ENCODE data around the gene LGALS7. TPM values are rescaled to one million over a fixed set of nuclear protein-coding genes. Genes with fewer than 3 reads are reported as not detected.
"Not testable (repeated sequence)": the region's sequence is repeated elsewhere in the genome, so short reads cannot be mapped to it uniquely, and the experiment has no call there.

The LGALS7 gene
- polyA plus RNA-seq: under 1 TPM in 1 of 3 donors, not detected in 2; 0.94 TPM

DNA sequence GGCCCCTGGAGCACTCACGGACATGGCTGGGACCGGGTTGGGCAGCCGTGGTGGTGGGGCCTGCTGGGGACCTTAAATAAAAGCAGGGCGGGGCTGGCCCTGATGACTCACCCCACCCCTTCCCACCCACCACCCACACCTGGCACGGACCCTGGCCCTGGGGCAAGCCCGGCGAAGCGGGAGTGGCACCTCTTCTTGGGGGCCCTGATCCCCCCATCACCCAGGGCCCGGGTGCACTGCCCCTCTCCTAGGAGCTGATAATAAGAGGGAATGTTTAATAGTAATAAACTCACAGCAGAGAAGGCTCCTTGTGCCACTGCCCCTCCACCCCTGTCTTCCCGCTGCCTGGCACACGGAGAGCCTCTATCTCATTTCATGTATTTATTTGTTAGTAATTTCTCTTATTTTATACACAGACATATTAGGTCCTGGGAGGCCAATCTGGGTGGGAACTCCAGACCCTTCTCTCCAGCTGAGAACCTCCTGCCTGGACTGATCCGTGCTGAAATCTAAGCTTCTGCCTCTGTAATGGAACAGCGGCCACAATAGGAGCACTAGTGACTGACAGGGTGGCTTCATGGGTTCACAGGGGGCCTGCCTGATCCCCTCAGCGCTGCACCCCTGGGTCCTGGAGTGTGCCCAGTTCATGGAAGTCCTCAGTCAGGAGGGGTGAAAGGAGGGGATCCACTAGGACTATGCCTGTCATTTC, at the start of gene LGALS7:
Gene LGALS7 (minus strand): TSS at position 49 of the 709 bp plus-strand sequence. CDS start 25 bp downstream, at position 24.
- WGBS, 3 donors: 82 to 88% (median 84%) methylated on average over 9 to 10 of the region's 14 CpGs
- no peak within 1 kb of the TSS for H3K27ac ChIP-seq (ENCODE audit: low read depth, low read length)

DNA sequence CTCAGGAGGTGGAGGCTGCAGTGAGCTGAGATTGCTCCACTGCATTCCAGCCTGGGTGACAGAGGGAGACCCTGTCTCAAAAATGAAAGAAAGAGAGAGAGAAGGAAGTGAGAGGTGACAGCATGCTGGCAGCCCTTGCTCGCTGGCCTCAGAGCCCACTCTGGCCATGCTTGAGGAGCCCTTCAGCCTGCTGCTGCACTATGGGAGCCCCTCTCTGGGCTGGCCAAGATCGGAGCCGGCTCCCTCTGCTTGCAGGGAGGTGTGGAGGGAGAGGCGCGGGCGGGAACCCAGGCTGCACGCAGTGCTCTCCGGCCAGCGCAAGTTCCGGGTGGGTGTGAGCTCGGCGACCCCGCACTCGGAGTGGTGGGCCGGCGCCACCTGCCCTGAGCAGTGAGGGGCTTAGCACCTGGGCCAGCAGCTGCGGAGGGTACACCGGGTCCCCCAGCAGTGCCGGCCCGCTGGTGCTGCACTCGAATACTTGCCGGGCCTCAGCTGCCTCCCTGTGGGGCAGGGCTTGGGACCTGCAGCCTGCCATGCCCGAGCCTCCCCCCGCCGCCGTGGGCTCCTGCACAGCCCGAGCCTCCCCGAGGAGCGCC, 48.0 kb upstream of the LGALS7 start:
- WGBS, 3 donors: 97 to 98% (median 98%) methylated on average over 28 to 29 of the region's 29 CpGs
- not testable (repeated sequence) for H3K27ac ChIP-seq (ENCODE audit: low read depth, low read length)

GRCh38 chr19:38819231-38819920, 46.1 kb upstream of the LGALS7 start:
- 69 to 90% (median 83%) methylated on average over 13 of the region's 13 CpGs for WGBS, 3 donors
- no peak overlapping the region for H3K27ac ChIP-seq (ENCODE audit: low read depth, low read length)

DNA sequence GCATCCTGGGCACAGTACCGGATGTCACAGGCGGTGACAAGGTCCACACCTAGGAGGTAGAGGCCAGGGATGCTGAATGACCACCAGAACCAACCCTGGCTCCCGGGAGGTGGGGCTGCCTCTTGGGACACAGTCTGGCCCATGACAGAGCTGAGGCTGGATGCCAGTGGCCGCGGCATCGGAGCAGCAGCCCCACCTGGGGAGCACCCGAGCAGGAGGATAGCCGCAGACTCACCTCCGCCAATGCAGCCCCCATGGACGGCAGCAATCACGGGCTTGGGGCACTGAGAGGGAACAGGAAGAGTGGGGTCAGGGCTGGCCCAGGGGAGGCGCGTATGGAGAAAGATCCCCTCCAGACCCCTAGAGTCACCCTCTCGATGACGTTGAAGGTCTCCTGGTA, 43.8 kb upstream of the LGALS7 start:
- 93 to 95% (median 94%) methylated on average over 15 of the region's 15 CpGs for WGBS, 3 donors
- no peak overlapping the region for H3K27ac ChIP-seq (ENCODE audit: low read depth, low read length)

- 87 to 96% (median 95%) methylated on average over 17 to 18 of the region's 18 CpGs for WGBS, 3 donors
- no peak overlapping the region for H3K27ac ChIP-seq (ENCODE audit: low read depth, low read length)
Measured at GRCh38 chr19:38816131-38816750, 42.9 kb upstream of the LGALS7 start.

DNA sequence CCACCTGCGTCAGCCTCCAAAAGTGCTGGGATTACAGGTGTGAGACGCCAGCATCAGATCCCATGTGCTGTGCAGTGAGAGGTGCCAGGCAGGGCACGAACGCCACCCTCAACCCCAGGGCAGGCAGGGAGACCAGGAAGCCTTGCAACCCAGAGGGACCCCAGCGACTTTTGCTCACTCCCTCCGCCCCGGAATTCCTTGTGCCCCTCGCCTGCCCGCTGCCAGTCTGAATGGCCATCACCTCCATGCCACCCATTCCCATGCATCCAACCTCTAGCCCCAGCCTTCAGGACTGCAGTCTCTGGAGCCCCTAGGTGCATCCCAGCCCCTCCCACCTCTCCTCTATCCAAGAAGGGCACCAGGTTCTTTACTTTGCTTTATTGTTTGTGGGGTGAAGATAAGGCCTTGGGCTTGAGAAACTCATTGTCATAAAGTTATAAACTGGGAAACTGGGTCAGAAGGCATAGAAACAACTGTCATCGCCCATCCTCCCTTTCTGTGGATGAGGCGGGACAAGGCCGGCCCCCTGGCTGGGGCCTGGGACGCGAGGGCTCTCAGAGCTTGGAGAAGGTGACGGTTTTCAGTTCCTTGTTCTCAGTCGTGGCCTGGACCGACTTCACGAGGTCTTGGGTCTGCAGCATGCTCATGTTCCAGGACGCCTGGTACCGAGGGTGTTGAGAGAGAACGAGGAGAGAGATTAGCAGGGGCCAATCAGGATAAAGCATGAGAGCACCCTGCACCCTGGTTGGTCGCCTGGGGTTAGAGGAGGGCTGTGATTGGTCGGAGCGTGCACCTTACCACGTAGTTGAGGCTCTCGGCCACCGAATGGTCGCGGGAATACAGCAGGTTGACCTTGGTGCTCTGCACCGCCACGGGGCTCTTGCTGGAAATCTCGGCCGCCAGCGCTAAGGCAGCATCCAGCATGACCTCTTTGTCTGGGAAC, 42.0 kb upstream of the LGALS7 start:
- no peak overlapping the region for H3K27ac ChIP-seq (ENCODE audit: low read depth, low read length)

GRCh38 chr19:38813932-38814331, 40.6 kb upstream of the LGALS7 start:
- H3K27ac ChIP-seq (ENCODE audit: low read depth, low read length): not testable (repeated sequence)

More for the DNA sequence above, 42.0 kb upstream of the LGALS7 start:
- 90 to 93% (median 91%) methylated on average over 34 of the region's 34 CpGs for WGBS, 3 donors

GRCh38 chr19:38813323-38813722, 40.0 kb upstream of the LGALS7 start:
- WGBS, 3 donors: 56 to 93% (median 84%) methylated on average over 6 of the region's 6 CpGs
- no peak overlapping the region for H3K27ac ChIP-seq (ENCODE audit: low read depth, low read length)

More at GRCh38 chr19:38813932-38814331, 40.6 kb upstream of the LGALS7 start:
- WGBS, 3 donors: 77 to 90% (median 85%) methylated on average over 2 of the region's 2 CpGs

DNA sequence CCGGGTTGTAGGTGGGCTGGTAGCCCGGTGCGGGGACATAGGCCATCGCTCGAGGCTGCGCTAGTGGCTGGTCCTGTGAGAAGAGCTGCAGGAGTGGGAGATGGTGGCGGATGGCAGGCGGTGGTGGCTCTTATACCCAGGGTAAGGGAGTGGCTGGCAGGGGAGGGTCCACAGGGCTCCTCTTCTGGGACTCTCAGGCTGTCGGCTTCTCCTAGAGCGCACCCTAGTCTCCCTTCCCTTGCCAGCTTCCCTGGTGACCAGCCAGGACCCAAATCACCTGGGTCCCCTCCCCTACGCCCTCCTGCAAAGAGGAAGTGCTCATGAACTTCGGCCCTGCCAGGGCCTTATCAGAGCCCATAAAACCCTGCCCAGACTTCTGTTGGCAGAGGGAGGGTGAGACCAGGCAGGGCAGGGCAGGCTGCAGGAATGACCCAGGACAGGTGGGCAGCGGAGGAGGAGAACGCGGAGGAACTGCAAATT, 39.6 kb upstream of the LGALS7 start, which contains the start of gene LGALS4:
Gene LGALS4 (minus strand): TSS at position 105 of the 480 bp plus-strand sequence. CDS start 59 bp downstream, at position 46.
- H3K27ac ChIP-seq (ENCODE audit: low read depth, low read length): no peak within 1 kb of the TSS

DNA sequence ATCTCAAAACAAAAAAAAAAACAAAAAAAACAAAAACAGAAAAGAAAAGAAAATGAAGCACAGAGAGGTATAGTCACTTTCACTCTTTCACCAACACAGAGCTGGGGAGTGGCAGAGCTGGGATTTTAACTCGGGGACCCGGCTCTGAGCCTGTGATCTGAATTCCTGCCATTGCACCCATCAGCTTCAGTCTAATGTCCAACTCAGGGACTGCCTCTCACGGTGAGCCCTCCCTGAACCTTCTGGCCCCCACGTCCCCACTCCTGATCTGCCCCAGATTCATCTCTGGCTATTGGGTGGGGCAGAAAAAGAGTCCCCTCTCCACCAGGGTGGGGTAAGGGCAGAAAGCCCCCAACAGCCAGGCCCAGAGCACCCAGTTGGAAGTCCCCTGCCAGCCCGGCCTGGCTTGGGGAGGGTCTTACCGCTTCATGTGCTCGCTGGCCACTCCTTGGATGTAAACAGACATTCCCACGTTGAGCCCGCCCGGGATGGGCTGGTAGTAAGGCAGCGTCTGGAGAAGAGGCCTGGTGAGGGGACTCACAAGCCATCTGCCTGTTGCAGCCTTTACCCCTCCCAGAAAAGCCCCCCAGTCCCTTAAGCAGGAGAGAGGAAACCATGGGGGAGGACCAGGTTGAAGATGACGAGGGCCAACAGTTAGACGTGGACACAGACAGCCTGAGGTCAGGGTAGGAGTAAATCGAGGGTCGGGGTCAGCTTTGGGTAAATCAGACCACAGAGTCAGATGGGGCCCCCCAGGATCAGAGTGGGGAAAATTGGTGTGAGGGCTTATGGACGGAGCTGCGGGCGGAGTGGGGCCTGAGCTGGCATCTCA, 38.9 kb upstream of the LGALS7 start:
- H3K27ac ChIP-seq (ENCODE audit: low read depth, low read length): no peak overlapping the region
- 78 to 82% (median 80%) methylated on average over 18 of the region's 18 CpGs for WGBS, 3 donors

More for the DNA sequence above, 39.6 kb upstream of the LGALS7 start, which contains the start of gene LGALS4:
- 52 to 90% (median 89%) methylated on average over 15 of the region's 15 CpGs for WGBS, 3 donors

DNA sequence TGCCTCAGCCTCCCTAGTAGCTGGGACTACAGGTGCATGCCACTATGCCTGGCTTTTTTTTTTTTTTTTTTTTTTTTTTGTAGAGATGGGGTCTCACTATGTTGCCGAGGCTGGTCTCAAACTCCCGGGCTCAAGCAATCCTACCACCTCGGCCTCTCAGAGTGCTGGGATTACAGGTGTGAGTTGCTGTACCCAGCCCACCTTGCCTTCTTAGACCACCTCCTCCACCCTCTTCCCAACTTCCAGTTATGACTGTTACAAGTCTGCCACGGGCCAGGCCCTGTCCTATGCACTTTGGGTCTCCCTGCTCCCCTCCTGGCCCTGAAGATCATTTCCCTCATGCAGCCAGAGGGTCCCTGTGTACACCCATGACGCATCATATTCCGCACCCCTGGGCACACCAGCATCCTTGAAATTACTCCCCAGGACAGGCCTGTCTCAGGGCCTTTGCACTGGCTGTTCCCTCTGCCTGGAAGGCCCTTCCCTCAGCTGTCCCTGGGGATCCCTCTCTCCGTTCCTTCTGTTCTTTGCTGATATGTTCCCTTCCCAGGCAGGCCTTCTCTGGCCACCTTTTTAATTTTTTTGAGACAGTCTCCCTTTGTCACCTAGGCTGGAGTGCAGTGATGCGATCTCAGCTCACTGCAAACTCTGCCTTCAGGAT, 36.4 kb upstream of the LGALS7 start:
- 94 to 98% (median 96%) methylated on average over 5 to 8 of the region's 8 CpGs for WGBS, 3 donors

DNA sequence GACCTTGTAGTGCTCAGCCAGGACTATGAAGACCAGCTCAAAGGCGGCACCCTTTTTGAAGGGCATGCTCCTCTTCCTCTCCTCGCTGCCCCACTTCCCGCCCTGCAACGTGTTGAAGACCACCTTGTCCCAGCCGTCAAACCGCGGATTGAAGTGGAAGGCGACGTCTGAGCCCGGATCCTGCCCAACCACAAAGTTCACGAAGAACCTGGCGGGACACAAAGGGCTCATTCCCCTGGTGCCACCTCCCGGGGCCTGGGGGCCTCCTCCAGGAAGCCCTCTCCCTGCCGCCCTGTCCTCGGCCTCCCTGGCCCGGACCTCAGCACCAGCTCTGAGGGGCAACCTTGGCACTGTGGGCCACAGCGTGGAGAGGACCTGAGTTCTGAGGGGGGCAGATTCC, 35.4 kb upstream of the LGALS7 start:
- 92 to 96% (median 93%) methylated on average over 16 to 17 of the region's 17 CpGs for WGBS, 3 donors
- H3K27ac ChIP-seq (ENCODE audit: low read depth, low read length): no peak overlapping the region

More for the DNA sequence above, 36.4 kb upstream of the LGALS7 start:
- H3K27ac ChIP-seq (ENCODE audit: low read depth, low read length): no peak overlapping the region

GRCh38 chr19:38807374-38808098, 34.2 kb upstream of the LGALS7 start:
- 78 to 86% (median 79%) methylated on average over 12 to 14 of the region's 18 CpGs for WGBS, 3 donors
- not testable (repeated sequence) for H3K27ac ChIP-seq (ENCODE audit: low read depth, low read length)

DNA sequence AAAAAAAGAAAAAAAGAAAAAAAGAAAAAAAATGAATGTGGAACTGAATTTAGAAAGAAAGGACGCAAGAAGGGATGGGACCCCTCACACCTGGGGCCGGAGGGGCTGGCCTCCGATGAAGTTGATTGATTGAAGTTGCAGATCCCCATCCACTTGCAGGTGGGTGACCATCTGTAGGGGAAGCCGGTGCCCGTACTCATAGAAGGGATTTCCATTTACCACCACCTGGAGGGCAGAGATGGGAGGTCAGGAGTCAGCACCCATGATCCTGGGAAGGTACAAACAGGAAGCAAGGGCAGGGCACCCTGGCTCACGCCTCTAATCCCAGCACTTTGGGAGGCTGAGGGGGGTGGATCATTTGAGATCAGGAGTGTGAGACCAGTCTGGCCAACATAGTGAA, 33.1 kb upstream of the LGALS7 start:
- WGBS, 3 donors: 83 to 95% (median 90%) methylated on average over 6 of the region's 6 CpGs

GRCh38 chr19:38805180-38805579, 31.9 kb upstream of the LGALS7 start:
- H3K27ac ChIP-seq (ENCODE audit: low read depth, low read length): no peak overlapping the region
- 26 to 79% (median 38%) methylated on average over 1 of the region's 1 CpG for WGBS, 3 donors

More for the DNA sequence above, 33.1 kb upstream of the LGALS7 start:
- H3K27ac ChIP-seq (ENCODE audit: low read depth, low read length): no peak overlapping the region

DNA sequence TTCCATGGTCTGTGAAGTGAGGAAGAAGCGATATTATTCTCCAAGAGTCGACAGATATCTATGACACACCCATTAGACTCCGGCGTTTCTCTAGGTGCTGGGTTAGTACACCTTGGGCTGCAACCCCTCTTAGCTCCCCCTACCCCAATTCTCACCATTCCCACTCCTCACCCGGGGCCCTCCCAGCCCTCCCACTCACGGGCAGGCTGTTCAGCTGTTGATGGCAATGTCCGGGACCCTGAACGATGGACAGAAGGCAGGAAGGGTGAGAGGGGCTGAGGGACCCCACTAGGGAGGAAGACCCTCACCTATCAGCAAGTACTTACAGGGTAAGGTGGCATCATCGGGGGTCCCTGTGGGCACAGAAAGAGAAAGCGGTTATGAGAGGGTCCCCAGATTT, 30.2 kb upstream of the LGALS7 start:
- 87 to 96% (median 92%) methylated on average over 10 of the region's 10 CpGs for WGBS, 3 donors
- no peak overlapping the region for H3K27ac ChIP-seq (ENCODE audit: low read depth, low read length)

Measured in adipose tissue (tissue), 3 donors.